Stimulated activated CD4-positive, alpha-beta T cell treated with anti-CD3 and anti-CD28 coated beads, Interleukin-12 subunit alpha, Interleukin-12 subunit beta, amount 100 ng/mL, for 48 hours (primary cell): Measurements from ENCODE around the gene TCEAL9.
A peak's percentile ranks its signal among the peaks of the same experiment; 100 is the strongest.
"Not testable (repeated sequence)": the region's sequence is repeated elsewhere in the genome, so short reads cannot be mapped to it uniquely, and the experiment has no call there.

Source experiments
- DNase-seq, 3 donors: peaks; one replicate each; pipeline ENCODE4 v3.0.0-alpha.2; 2020; ENCODE audit warnings: low read depth in 2 of 3, low spot score in 1 of 3

The TCEAL9 gene

GRCh38 chrX:103372886-103373285 is 16.6 kb downstream of the TCEAL9 start:
- no peak for DNase-seq

- DNase-seq, result no peak
These were observed 17.3 kb downstream of the TCEAL9 start for GRCh38 chrX:103373581-103373980.

GRCh38 chrX:103376118-103376978 is 20.0 kb downstream of the TCEAL9 start, which contains the start of gene BEX3:
Gene BEX3, plus strand, starts transcription at chrX:103376538. Its CDS starts 984 bp downstream, at chrX:103377522.
- DNase-seq, result peak in 1 of 3 donors; percentile 3

- no peak for DNase-seq
These were observed 20.6 kb downstream of the TCEAL9 start for GRCh38 chrX:103376979-103377324.

GRCh38 chrX:103378990-103379389 is 22.7 kb downstream of the TCEAL9 start:
- no peak for DNase-seq

- DNase-seq, result no peak
These were observed 26.6 kb downstream of the TCEAL9 start for GRCh38 chrX:103382877-103383276.

- DNase-seq, result no peak
These were observed 28.4 kb downstream of the TCEAL9 start for GRCh38 chrX:103384672-103385071.

GRCh38 chrX:103385283-103385830 is 29.1 kb downstream of the TCEAL9 start:
- not testable (repeated sequence) for DNase-seq

GRCh38 chrX:103386332-103386731 is 30.0 kb downstream of the TCEAL9 start:
- DNase-seq, result no peak

- DNase-seq, result no peak
These were observed 37.2 kb downstream of the TCEAL9 start for GRCh38 chrX:103393487-103393886.

- no peak for DNase-seq
These were observed 39.9 kb downstream of the TCEAL9 start for GRCh38 chrX:103396186-103396585.

- no peak for DNase-seq
These were observed 40.4 kb downstream of the TCEAL9 start for GRCh38 chrX:103396660-103397059.

GRCh38 chrX:103397707-103398106 is 41.4 kb downstream of the TCEAL9 start:
- DNase-seq, result no peak

- no peak for DNase-seq
These were observed 42.1 kb downstream of the TCEAL9 start for GRCh38 chrX:103398421-103398864.

- no peak for DNase-seq
These were observed 43.4 kb downstream of the TCEAL9 start for GRCh38 chrX:103399744-103400143.

GRCh38 chrX:103400931-103401330 is 44.6 kb downstream of the TCEAL9 start:
- DNase-seq, result no peak

GRCh38 chrX:103404231-103405008 is 48.1 kb downstream of the TCEAL9 start:
- DNase-seq, result peak; percentile 29 to 40 (median 33)

- DNase-seq, result no peak
These were observed 48.7 kb downstream of the TCEAL9 start for GRCh38 chrX:103405009-103405333.

GRCh38 chrX:103406256-103406655 is 50.0 kb downstream of the TCEAL9 start:
- DNase-seq, result no peak

GRCh38 chrX:103407776-103408175 is 51.5 kb downstream of the TCEAL9 start:
- DNase-seq, result no peak
